ENCODE measurements around the gene FBXO7.

The FBXO7 gene

DNA sequence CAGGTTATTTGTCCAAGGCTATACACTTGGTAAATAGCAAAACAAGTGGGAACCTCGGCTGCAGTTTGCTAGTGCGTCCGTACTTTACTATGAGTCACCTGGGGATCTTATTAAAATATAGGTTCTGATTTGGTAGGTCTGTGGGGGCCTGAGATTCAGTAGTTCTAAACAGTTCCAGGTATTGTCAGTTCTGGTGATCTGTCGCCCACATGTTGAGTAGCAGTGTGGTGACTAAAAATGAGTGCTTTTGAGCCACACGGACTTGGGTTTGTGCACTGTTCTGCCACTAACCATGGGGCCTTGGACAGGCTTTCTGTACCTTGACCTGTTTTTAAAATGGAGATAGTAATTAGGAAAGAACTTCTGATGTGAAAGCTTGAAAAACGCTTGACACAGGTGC, 15.7 kb downstream of the FBXO7 start:
- DNase-seq (ENCODE audit: low read depth in 2 of 2): no peak

DNA sequence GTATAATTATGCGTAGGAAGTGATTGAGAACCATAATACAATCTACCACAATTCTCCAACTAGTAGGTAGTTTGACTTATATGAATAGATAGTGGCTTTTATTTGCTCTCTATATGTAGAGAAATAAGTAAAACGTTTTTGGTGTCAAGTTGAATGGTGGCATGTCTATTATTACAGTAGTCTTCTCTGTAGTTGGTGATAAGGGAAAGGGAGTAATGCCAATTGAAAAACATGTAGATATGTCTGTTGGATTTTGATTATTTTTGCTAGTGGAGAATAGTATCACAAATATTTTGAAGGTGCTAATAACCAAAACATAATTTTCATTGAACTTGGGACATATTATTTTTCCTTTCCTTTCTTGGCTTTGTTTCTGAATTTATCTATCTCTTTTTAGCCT, 17.5 kb downstream of the FBXO7 start:
- DNase-seq (ENCODE audit: low read depth in 2 of 2): no peak

- no peak for DNase-seq (ENCODE audit: low read depth in 2 of 2)
These were observed 18.9 kb downstream of the FBXO7 start for GRCh38 chr22:32493551-32493950.

- no peak for DNase-seq (ENCODE audit: low read depth in 2 of 2)
These were observed 20.4 kb downstream of the FBXO7 start for GRCh38 chr22:32494971-32495370.

- DNase-seq (ENCODE audit: low read depth in 2 of 2): no peak
These were observed 25.1 kb downstream of the FBXO7 start for GRCh38 chr22:32499666-32500065.

DNA sequence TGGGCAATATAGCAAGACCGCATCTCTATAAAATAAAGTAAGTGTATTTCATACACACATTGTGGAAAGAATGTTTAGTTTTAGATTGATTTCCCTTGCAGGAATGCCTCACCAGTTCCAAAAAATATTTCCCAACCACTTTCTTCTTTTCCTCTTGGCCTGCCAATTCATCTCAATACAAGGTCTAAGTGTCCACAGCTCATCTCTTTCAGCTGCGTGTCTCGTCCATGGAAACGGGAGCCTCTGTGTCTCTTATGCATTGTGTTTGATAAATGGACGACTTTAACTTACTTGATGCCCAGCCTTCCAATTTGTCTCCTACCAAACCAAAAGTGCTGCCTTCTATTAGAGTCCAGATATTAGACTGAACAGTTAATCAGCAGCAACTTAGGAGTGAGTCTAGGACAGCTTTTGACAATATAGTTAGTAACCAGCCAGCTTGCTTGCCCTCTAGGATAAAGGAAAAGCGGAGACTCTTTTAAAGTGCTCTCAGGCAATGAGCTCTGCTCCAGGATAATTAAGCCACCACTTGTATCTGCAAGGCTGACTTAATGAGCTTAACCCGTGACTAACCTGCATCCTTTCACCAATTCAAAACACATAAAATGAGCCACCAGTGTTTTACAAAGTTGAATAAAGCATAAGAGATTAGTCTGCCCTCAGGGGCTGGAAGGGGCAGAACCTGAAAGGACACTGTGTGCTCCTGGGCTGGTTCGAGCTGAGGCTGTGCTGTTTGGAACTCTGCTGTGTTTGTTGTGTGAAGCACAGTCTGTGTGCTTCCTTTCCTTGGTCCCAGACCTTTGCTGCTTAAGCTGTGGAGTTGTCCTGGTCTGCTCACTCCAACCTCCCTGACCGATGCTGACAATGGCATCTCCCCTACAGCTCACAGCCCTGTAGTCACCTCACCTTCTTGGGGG, 27.5 kb downstream of the FBXO7 start:
- no peak for DNase-seq (ENCODE audit: low read depth in 2 of 2)

DNA sequence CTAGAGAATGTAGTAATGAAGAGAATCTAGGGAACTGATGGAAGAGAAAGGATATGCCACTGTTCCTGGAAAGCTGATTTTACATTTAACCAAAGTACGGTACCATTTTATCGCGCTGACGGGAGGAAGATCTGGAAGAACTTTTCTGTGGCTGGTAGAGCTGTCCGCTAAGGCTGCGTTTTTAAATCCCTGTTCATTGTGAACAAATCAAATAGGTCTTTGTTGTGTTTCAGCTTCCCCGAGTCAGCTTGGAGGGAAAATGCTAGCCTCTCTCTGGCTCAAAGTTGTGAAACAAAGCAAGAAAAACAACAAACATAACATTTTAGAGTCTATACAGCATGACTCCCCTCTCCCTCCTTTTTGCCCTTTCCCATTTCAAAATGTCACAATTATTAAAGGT, 34.4 kb downstream of the FBXO7 start:
- DNase-seq (ENCODE audit: low read depth in 2 of 2): no peak

GRCh38 chr22:32511274-32511673, 36.7 kb downstream of the FBXO7 start:
- DNase-seq (ENCODE audit: low read depth in 2 of 2): no peak

GRCh38 chr22:32511776-32512175, 37.2 kb downstream of the FBXO7 start:
- no peak for DNase-seq (ENCODE audit: low read depth in 2 of 2)

DNA sequence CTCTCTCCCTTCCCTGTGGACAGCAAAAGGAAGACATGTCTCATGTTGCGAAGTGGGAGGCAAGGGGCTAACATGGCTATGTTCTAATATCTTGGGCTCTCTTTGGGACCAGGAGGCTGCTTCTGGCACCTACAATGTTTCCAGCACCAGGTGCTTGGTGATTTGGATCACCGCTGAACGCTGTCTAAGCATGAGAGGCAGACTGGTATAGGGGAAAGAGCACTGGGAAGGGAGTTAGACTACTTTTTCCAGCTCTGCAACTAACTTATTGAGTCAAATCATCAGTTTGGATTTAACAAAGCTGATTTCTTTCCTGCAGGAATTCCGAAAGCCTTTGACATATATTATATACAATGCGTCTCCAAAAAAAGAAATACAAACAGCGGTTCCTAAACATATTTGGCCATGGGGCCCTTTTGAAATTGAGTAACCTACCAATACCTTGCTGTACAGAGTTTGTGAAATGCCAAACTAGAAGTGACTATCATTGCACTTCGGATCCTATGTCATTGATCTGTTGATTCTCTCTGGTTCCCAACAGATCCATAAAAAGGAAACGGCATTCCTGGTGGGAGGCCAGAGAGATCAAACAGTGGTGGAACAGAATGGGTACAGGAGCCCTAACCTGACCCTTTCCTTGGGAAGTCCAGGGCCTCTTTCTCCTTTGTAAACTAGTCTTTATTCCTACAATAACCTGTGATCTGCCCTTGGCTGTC, 37.8 kb downstream of the FBXO7 start:
- no peak for DNase-seq (ENCODE audit: low read depth in 2 of 2)

GRCh38 chr22:32515084-32515483, 40.5 kb downstream of the FBXO7 start:
- no peak for DNase-seq (ENCODE audit: low read depth in 2 of 2)

GRCh38 chr22:32517488-32517887, 42.9 kb downstream of the FBXO7 start:
- DNase-seq (ENCODE audit: low read depth in 2 of 2): no peak

DNA sequence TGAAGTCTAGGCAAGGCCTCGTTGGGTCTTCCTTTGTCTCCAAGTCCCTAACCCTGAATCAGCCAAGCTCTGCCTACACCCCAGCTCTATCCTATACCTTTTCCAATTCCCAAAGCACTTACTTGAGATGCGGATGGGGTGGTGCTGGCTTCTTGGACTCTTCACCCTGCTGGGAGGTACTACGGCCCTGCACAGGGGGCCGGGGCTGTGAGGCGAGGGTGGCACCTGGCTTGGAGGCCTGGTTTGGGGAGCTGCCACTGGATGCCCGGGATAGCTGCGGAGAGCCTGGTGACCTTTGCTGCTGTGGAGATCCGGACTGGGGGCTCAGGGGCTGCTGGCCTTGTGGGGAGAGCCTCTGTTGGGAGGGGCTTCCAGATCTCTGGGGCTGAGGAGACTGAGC, 43.3 kb downstream of the FBXO7 start:
- DNase-seq (ENCODE audit: low read depth in 2 of 2): no peak

GRCh38 chr22:32518381-32518780, 43.8 kb downstream of the FBXO7 start:
- no peak for DNase-seq (ENCODE audit: low read depth in 2 of 2)

DNA sequence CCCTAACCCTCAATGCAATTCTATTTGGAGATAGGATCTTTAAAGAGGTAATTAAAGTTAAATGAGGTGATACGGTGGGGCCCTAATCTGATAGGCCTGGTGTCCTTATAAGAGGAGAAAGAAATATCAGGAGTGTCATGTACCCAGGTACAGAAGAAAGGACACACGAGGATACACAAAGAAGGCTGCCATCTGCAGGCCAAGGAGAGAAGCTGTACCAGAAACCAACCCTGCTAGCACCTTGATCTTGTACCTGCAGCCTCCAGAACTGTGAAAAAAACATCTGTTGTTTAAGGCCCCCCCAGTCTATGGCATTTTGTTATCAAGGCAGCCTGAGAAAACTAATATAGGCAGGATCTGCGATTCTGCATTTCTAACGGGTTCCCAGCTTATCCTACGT, 44.2 kb downstream of the FBXO7 start:
- DNase-seq (ENCODE audit: low read depth in 2 of 2): no peak

DNA sequence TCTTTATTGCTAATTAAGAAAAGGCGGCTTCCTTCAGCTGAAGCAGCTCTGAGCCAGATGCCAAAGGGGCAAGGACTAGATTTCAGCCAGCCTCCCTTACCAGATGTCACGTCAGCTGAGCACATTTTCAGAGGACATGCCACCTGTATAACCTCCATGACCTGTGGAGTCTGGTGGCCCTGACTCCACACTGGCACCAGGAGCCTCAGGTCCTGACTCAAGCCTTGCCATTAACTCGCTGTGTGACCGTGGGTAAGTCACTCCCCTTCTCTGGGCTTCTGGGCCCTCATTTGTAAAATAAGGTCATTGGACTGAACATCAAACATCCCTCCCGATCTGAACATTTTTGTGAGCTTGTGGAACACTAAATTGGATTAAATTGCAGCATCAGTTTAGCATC, 46.0 kb downstream of the FBXO7 start:
- no peak for DNase-seq (ENCODE audit: low read depth in 2 of 2)

DNA sequence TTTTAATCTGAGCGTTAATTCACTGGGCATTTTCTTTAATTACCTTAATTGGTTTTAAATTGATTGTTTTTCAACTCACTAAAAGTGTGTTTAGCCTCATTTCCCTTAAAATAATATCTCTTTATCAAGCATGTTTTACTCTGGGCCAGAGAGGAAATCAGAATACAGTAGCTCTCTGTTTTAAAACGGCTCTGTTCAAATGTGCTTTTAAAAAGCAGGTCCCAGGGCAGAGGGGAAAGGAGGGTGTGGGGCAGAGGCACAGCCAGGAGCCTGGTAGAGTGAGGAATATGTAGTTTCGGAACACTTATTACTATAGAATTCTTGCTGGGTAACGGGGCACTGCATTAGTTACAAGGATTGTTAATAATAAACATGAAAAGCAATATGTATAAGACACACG, 47.6 kb downstream of the FBXO7 start:
- no peak for DNase-seq (ENCODE audit: low read depth in 2 of 2)

- no peak for DNase-seq (ENCODE audit: low read depth in 2 of 2)
These were observed 53.1 kb downstream of the FBXO7 start for GRCh38 chr22:32527756-32528155.

GRCh38 chr22:32528316-32528715, 53.7 kb downstream of the FBXO7 start:
- DNase-seq (ENCODE audit: low read depth in 2 of 2): no peak

DNA sequence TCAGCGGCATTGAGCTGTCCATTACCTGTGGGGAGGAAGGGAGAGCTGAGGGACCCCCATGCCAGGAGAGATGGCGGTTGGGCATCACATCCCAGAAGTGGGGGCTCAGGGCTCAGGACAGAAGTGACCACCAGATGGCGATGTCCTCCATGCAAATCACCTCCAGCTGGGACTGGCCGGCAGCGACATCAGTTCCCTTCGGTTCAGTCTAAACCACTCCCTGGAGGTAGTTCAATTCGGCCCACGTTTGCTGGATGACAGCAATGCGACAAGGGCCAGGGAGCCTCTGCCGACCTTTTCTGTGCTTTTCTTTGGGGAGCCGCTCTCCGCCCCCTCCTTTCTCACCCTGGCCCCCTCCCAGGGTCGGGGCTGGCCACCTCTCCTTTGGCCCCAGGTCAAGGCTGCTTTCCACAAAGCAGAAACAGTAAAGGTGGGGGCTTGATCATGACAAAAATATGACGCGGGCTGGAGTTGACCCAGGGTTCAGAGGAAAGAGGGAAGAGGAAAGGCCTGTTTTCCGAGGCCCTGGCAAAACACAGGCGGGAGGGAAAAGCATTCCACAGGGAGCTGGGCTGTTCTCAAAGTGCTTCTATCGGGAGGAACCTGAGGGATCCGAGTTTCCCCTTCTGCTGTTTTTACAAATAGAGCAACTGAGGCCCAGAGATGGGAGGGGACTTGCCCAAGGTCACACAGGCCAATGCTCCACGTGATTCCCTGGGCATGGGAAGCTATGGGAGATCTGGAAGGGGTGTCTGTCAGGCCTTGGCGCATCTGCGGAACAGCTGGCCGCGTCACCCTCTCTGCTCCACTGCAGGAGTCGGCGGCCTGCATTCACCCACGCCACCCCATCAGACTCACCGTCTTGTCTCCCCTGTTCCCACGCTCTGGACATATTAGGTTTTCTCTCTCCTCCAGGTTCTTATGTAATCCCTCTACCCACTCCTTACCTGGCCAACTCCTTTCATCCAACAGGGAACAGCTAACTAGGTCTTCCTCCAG, 54.7 kb downstream of the FBXO7 start:
- peak in 1 of 2 donors; percentile 25 for DNase-seq (ENCODE audit: low read depth in 2 of 2)

DNA sequence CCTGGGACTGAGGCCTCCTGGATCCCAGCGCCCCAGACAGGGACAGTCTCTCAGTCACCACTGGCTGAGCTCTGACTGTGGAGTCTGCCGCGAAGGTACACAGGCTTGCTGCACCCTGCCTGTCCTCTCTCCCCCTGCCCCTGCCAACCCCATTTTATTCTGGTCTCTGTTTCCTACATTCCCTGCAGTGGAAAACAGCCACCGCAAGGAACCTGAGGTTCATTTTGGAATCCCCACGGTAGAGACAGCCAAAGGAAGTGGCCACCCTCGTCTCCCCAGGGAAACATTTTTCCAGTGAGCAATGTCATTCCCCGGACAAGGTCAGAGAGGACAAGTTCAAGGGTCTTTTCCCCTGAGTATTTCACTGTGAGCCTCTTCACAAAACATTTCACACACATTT, 56.6 kb downstream of the FBXO7 start:
- DNase-seq (ENCODE audit: low read depth in 2 of 2): no peak

Data from stimulated activated CD8-positive, alpha-beta memory T cell treated with anti-CD3 and anti-CD28 coated beads, Interleukin-15, amount 100 ng/mL, for 4 hours (primary cell).